Testis (tissue), 3 donors: ENCODE data around the gene CC2D1A. TPM values are rescaled to one million over a fixed set of nuclear protein-coding genes. Genes with fewer than 3 reads are reported as not detected.
"Not testable (repeated sequence)": the region's sequence is repeated elsewhere in the genome, so short reads cannot be mapped to it uniquely, and the experiment has no call there.

ENCODE experiments used
- DNase-seq: peaks from one replicate; pipeline ENCODE4 v3.0.0-alpha.2; 2019
- H3K27ac ChIP-seq, 2 donors: fragments of 200-600 bp; sonication (generic); one replicate each; pipeline ENCODE4 v1.5.1; 2019
- H3K27me3 ChIP-seq: fragments of 200-600 bp; sonication (generic); one replicate; pipeline ENCODE4 v1.5.1; 2019
- H3K36me3 ChIP-seq: fragments of 200-600 bp; sonication (generic); one replicate; pipeline ENCODE4 v1.5.1; 2017; ENCODE audit warnings: low read depth; ENCODE audit errors: missing control alignments
- H3K4me1 ChIP-seq: fragments of 200-600 bp; sonication (generic); one replicate; pipeline ENCODE4 v1.5.1; 2019
- H3K4me3 ChIP-seq, 2 donors: fragments of 200-600 bp; sonication (generic); one replicate each; pipeline ENCODE4 v1.5.1; 2017 to 2019
- H3K9me3 ChIP-seq: fragments of 200-600 bp; sonication (generic); one replicate; pipeline ENCODE4 v1.5.1; 2017
- CTCF ChIP-seq, 3 experiments: fragments of 450-650 bp in 2 of 3; fragments of 200-600 bp in 1 of 3; sonication (generic) in 1 of 3; IDR thresholded peaks; one replicate each; pipeline ENCODE4 v1.5.1; 2016 to 2019; ENCODE audit warnings: antibody characterized with exemption in 3 of 3, mild to moderate bottlenecking in 2 of 3, moderate library complexity in 1 of 3
- POLR2A ChIP-seq: fragments of 450-650 bp; IDR thresholded peaks from one replicate; pipeline ENCODE4 v1.6.1; 2017; ENCODE audit warnings: antibody characterized with exemption, mild to moderate bottlenecking, moderate library complexity
- WGBS, 2 donors: methylation state at CpG; one replicate each; pipeline ENCODE4 v1.1.5; 2018; 5-methylcytosine and 5-hydroxymethylcytosine counted together
- intact Hi-C: fragments of 100-400 bp; cut with DNase I; formaldehyde crosslinking; loops from one replicate; pipeline ENCODE4 v1.15.1; 2023; ENCODE audit warnings: low total_unique reads
- polyA plus RNA-seq: library from polyadenylated mRNA; stranded (reverse); fragments of 350-450 nt; fragmentation: Illumina TruSeq; extraction: RNeasy Lipid Tissue Mini Kit (QIAGEN cat#74804); gene quantifications from one replicate; pipeline ENCODE4 v1.2.3, GENCODE V29; 2014; ENCODE audit warnings: low read depth, low replicate concordance; ENCODE audit not compliant: insufficient read depth
- total RNA-seq, 2 donors: library from RNA; depleted of rRNA; stranded (reverse); fragments of >200 nt; gene quantifications; one replicate each; pipeline ENCODE4 v1.2.3, GENCODE V29; 2016

Gene CC2D1A
- total and polyA plus RNA-seq, 3 donors from 2014 or later, result 31.0 to 62.7 (median 56.6) TPM

GRCh38 chr19:13964776-13965175 is 58.8 kb downstream of the CC2D1A start:
- Histone ChIP-seq H3K4me3 (no peak overlapping the region), H3K36me3 (no peaks in the 10 kb centered on the region), H3K9me3 (no peaks in the 10 kb centered on the region), H3K27me3 (no peaks in the 10 kb centered on the region), H3K4me1 (no peaks in the 10 kb centered on the region), H3K27ac (no peak overlapping the region)
- intact Hi-C loops, result no loop called here
- DNase-seq, result no peak
- WGBS, 2 donors, result 79 to 88% methylated on average over 5 of the region's 5 CpGs
- TF ChIP-seq CTCF (IDR thresholded peaks at IDR 0.05) (no peak), POLR2A (no peak)

GRCh38 chr19:13965377-13965896 is 59.4 kb downstream of the CC2D1A start:
- no peaks in the 10 kb centered on the region for H3K27me3 ChIP-seq
- no peak overlapping the region for H3K27ac ChIP-seq
- H3K36me3 ChIP-seq, result no peaks in the 10 kb centered on the region
- no peak for DNase-seq
- TF ChIP-seq POLR2A, result no peak
- TF ChIP-seq CTCF (IDR thresholded peaks at IDR 0.05), result no peak
- no peak overlapping the region for H3K4me3 ChIP-seq
- no peaks in the 10 kb centered on the region for H3K9me3 ChIP-seq
- no peaks in the 10 kb centered on the region for H3K4me1 ChIP-seq
- intact Hi-C loops, result no loop called here
- 94 to 95% methylated on average over 24 of the region's 24 CpGs for WGBS, 2 donors

- 91 to 92% methylated on average over 8 to 20 of the region's 20 CpGs for WGBS, 2 donors
- intact Hi-C loops, result no loop called here
- H3K4me3 ChIP-seq, result no peak overlapping the region
Observed at GRCh38 chr19:13965926-13966683, 60.1 kb downstream of the CC2D1A start.

GRCh38 chr19:13966684-13967128 is 60.7 kb downstream of the CC2D1A start:
- DNase-seq, result no peak
- H3K36me3 ChIP-seq, result no peaks in the 10 kb centered on the region
- H3K9me3 ChIP-seq, result no peaks in the 10 kb centered on the region
- TF ChIP-seq CTCF (IDR thresholded peaks at IDR 0.05) (no peak), POLR2A (no peak)
- no peak overlapping the region for H3K27ac ChIP-seq
- no peaks in the 10 kb centered on the region for H3K4me1 ChIP-seq
- intact Hi-C loops, result no loop called here
- no peaks in the 10 kb centered on the region for H3K27me3 ChIP-seq
- 90 to 94% methylated on average over 7 to 13 of the region's 14 CpGs for WGBS, 2 donors
- no peak overlapping the region for H3K4me3 ChIP-seq

More at GRCh38 chr19:13965926-13966683, 60.1 kb downstream of the CC2D1A start:
- no peaks in the 10 kb centered on the region for H3K4me1 ChIP-seq
- H3K27me3 ChIP-seq, result no peaks in the 10 kb centered on the region
- H3K27ac ChIP-seq, result no peak overlapping the region
- DNase-seq, result no peak
- H3K9me3 ChIP-seq, result no peaks in the 10 kb centered on the region
- no peak for TF ChIP-seq CTCF (IDR thresholded peaks at IDR 0.05)
- no peak for TF ChIP-seq POLR2A
- no peaks in the 10 kb centered on the region for H3K36me3 ChIP-seq

GRCh38 chr19:13967206-13967605 is 61.2 kb downstream of the CC2D1A start:
- H3K36me3 ChIP-seq, DNase-seq, H3K4me1 ChIP-seq, H3K27me3 ChIP-seq, H3K27ac ChIP-seq, H3K4me3 ChIP-seq, H3K9me3 ChIP-seq, intact Hi-C loops: not testable (repeated sequence)
- WGBS, 2 donors, result 95 to 96% methylated on average over 8 of the region's 8 CpGs
